HEK293 (cell line): Measurements from ENCODE around the gene TMEM259.

Experiments
- CTCF ChIA-PET: fragments of 350-600 bp; formaldehyde crosslinking; extraction: SDS; loops from one replicate; lab custom pipeline; 2021; ENCODE audit warnings: antibody characterized with exemption; lab: Yijun Ruan, JAX
- POLR2A ChIA-PET: fragments of 300-600 bp; formaldehyde crosslinking; extraction: SDS; loops from one replicate; lab custom pipeline; 2020; ENCODE audit warnings: antibody characterized with exemption, inconsistent platforms; lab: Yijun Ruan, JAX
- H3K27ac ChIP-seq: fragments of 200-500 bp; sonication (Bioruptor generic); 2 replicates; pipeline ENCODE4 v1.5.1; 2014; ENCODE audit warnings: low read depth, low read length, control low read depth, inconsistent platforms; ENCODE audit errors: extremely low read depth
- H3K36me3 ChIP-seq, 2 experiments: fragments of 200-500 bp in 1 of 2; sonication (Bioruptor generic) in 1 of 2; 1 replicate in 1 of 2; 2 replicates in 1 of 2; pipeline ENCODE4 v1.5.1; 2014 to 2017; ENCODE audit warnings: inconsistent platforms in 2 of 2, low read length in 2 of 2; ENCODE audit not compliant: control insufficient read depth in 2 of 2, insufficient read depth in 1 of 2
- H3K4me1 ChIP-seq: fragments of 200-500 bp; sonication (Bioruptor generic); 2 replicates; pipeline ENCODE4 v1.5.1; 2014; ENCODE audit warnings: mild to moderate bottlenecking, low read length, inconsistent platforms; ENCODE audit not compliant: control insufficient read depth, insufficient read depth
- H3K4me3 ChIP-seq: 2 replicates; pipeline ENCODE4 v1.5.1; 2011; ENCODE audit warnings: low read depth, mild to moderate bottlenecking, control low read depth, low read length, moderate library complexity
- H3K9me3 ChIP-seq: fragments of 200-500 bp; sonication (Bioruptor generic); 2 replicates; pipeline ENCODE4 v1.5.1; 2014; ENCODE audit warnings: low read depth, low read length, inconsistent platforms; ENCODE audit not compliant: control insufficient read depth, insufficient read depth
- FEZF1 ChIP-seq: fragments of 450-650 bp; formaldehyde crosslinking; IDR thresholded peaks from 2 replicates; pipeline ENCODE4 v1.5.1; 2016; ENCODE audit warnings: missing biosample characterization, missing genetic modification characterization
- GFI1B ChIP-seq: fragments of 450-650 bp; formaldehyde crosslinking; IDR thresholded peaks from 2 replicates; pipeline ENCODE4 v1.5.1; 2016; ENCODE audit warnings: missing biosample characterization, missing genetic modification characterization
- GLI4 ChIP-seq: fragments of 450-650 bp; formaldehyde crosslinking; IDR thresholded peaks from 2 replicates; pipeline ENCODE4 v1.5.1; 2016; ENCODE audit warnings: missing biosample characterization, missing genetic modification characterization
- HOXD13 ChIP-seq: sonication (generic); formaldehyde crosslinking; IDR thresholded peaks from 2 replicates; pipeline ENCODE4 v1.8.0; 2022; ENCODE audit warnings: missing genetic modification reagents, borderline replicate concordance
- SCRT2 ChIP-seq: fragments of 450-650 bp; formaldehyde crosslinking; IDR thresholded peaks from 2 replicates; pipeline ENCODE4 v1.5.1; 2016; ENCODE audit warnings: missing biosample characterization, missing genetic modification characterization
- WT1 ChIP-seq: fragments of 450-650 bp; formaldehyde crosslinking; IDR thresholded peaks from 2 replicates; pipeline ENCODE4 v1.5.1; 2016; ENCODE audit warnings: missing biosample characterization, missing genetic modification characterization
- ZBTB10 ChIP-seq: fragments of 450-650 bp; formaldehyde crosslinking; IDR thresholded peaks from 2 replicates; pipeline ENCODE4 v1.5.1; 2016; ENCODE audit warnings: missing biosample characterization, missing genetic modification characterization
- ZFP3 ChIP-seq: fragments of 450-650 bp; formaldehyde crosslinking; IDR thresholded peaks from 2 replicates; pipeline ENCODE4 v1.5.1; 2016; ENCODE audit warnings: low read depth, missing biosample characterization, missing genetic modification characterization
- ZFP69B ChIP-seq: fragments of 450-650 bp; formaldehyde crosslinking; IDR thresholded peaks from 2 replicates; pipeline ENCODE4 v1.5.1; 2016; ENCODE audit warnings: missing biosample characterization, missing genetic modification characterization
- ZNF174 ChIP-seq: fragments of 450-650 bp; formaldehyde crosslinking; IDR thresholded peaks from 2 replicates; pipeline ENCODE4 v1.5.0; 2017; ENCODE audit warnings: missing biosample characterization, mild to moderate bottlenecking, missing genetic modification characterization
- ZNF202 ChIP-seq: fragments of 450-650 bp; formaldehyde crosslinking; IDR thresholded peaks from 2 replicates; pipeline ENCODE4 v1.5.1; 2016; ENCODE audit warnings: missing biosample characterization, missing genetic modification characterization, borderline replicate concordance
- ZNF274 ChIP-seq, 2 experiments: fragments of 200-500 bp in 1 of 2; fragments of 450-650 bp in 1 of 2; sonication (Bioruptor generic) in 1 of 2; formaldehyde crosslinking in 1 of 2; IDR thresholded peaks; 2 replicates each; pipeline versions ENCODE4 v1.5.1 to v1.6.1; 2014 to 2016; ENCODE audit warnings: borderline replicate concordance in 1 of 2, inconsistent platforms in 1 of 2, low read length in 1 of 2, missing biosample characterization in 1 of 2, missing genetic modification characterization in 1 of 2
- ZNF350 ChIP-seq: fragments of 450-650 bp; formaldehyde crosslinking; IDR thresholded peaks from 2 replicates; pipeline ENCODE4 v1.5.0; 2017; ENCODE audit warnings: missing biosample characterization, mild to moderate bottlenecking, missing genetic modification characterization
- ZNF488 ChIP-seq: fragments of 450-650 bp; formaldehyde crosslinking; IDR thresholded peaks from 2 replicates; pipeline ENCODE4 v1.5.1; 2016; ENCODE audit warnings: missing biosample characterization, missing genetic modification characterization
- ZNF501 ChIP-seq: fragments of 450-650 bp; formaldehyde crosslinking; IDR thresholded peaks from 2 replicates; pipeline ENCODE4 v1.5.1; 2016; ENCODE audit warnings: missing biosample characterization, missing genetic modification characterization
- ZNF560 ChIP-seq: fragments of 450-650 bp; formaldehyde crosslinking; IDR thresholded peaks from 2 replicates; pipeline ENCODE4 v1.5.1; 2017; ENCODE audit warnings: missing biosample characterization, missing genetic modification characterization, borderline replicate concordance
- ZNF621 ChIP-seq: fragments of 450-650 bp; formaldehyde crosslinking; IDR thresholded peaks from 2 replicates; pipeline ENCODE4 v1.5.1; 2017; ENCODE audit warnings: missing biosample characterization, missing genetic modification characterization
- ZNF654 ChIP-seq: fragments of 450-650 bp; formaldehyde crosslinking; IDR thresholded peaks from 2 replicates; pipeline ENCODE4 v1.5.1; 2016; ENCODE audit warnings: low read depth, missing biosample characterization, missing genetic modification characterization
- ZNF747 ChIP-seq: fragments of 450-650 bp; formaldehyde crosslinking; IDR thresholded peaks from 2 replicates; pipeline ENCODE4 v1.5.1; 2016; ENCODE audit warnings: missing biosample characterization, missing genetic modification characterization
- TF ChIP-seq, protein P1 (sequence below): fragments of 450-650 bp; IDR thresholded peaks from 2 replicates; pipeline ENCODE4 v1.5.1; 2018; ENCODE audit warnings: missing biosample characterization, missing genetic modification characterization

TMEM259 gene

GRCh38 chr19:1052349-1052975 is 31.5 kb upstream of the TMEM259 start:
- Histone ChIP-seq H3K9me3 (no peaks in the 10 kb centered on the region), H3K4me3 (no peak overlapping the region), H3K27ac (no peak overlapping the region), H3K36me3 (peaks cover 0 to 29% of the 10 kb centered on the region in 2 experiments; a peak in 1 of 3 replicates), H3K4me1 (no peaks in the 10 kb centered on the region)
- ChIA-PET POLR2A (no interaction called here), CTCF (no interaction called here)
- no peak for TF ChIP-seq WT1 (tag by site-specific recombination)

GRCh38 chr19:1051791-1052190 is 30.9 kb upstream of the TMEM259 start:
- no peak overlapping the region for H3K27ac ChIP-seq
- H3K4me1 ChIP-seq: no peaks in the 10 kb centered on the region
- POLR2A ChIA-PET: interaction anchor here (0.6 kb wide), 1 partner anchor 8 kb away, joined by 5 read pairs; no protein-coding TSS in a partner anchor
- TF ChIP-seq ZNF202: no peak
- TF ChIP-seq HOXD13 (CRISPR knock-in tag): no peak
- no peak for TF ChIP-seq ZNF747
- TF ChIP-seq ZNF350 (tag by site-specific recombination): no peak
- no peak for TF ChIP-seq GFI1B
- TF ChIP-seq FEZF1 (tag by site-specific recombination): no peak
- no peak for TF ChIP-seq ZNF560 (tag by site-specific recombination)
- no peak for TF ChIP-seq ZBTB10 (tag by site-specific recombination)
- TF ChIP-seq, protein P1, sequence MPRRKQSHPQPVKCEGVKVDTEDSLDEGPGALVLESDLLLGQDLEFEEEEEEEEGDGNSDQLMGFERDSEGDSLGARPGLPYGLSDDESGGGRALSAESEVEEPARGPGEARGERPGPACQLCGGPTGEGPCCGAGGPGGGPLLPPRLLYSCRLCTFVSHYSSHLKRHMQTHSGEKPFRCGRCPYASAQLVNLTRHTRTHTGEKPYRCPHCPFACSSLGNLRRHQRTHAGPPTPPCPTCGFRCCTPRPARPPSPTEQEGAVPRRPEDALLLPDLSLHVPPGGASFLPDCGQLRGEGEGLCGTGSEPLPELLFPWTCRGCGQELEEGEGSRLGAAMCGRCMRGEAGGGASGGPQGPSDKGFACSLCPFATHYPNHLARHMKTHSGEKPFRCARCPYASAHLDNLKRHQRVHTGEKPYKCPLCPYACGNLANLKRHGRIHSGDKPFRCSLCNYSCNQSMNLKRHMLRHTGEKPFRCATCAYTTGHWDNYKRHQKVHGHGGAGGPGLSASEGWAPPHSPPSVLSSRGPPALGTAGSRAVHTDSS (tag by site-specific recombination): no peak
- TF ChIP-seq ZNF621 (tag by site-specific recombination): no peak
- TF ChIP-seq ZNF174 (tag by site-specific recombination): no peak
- TF ChIP-seq ZNF274 (IDR thresholded peaks at IDR 0.05; ENCODE audit: low read length): no peak
- TF ChIP-seq ZNF274 (tag by site-specific recombination; IDR thresholded peaks at IDR 0.05; ENCODE audit: borderline replicate concordance): no peak
- TF ChIP-seq GLI4 (tag by site-specific recombination): no peak
- TF ChIP-seq, all 188 proteins: peak for 0
- peaks cover 0 to 27% of the 10 kb centered on the region in 2 experiments; a peak in 1 of 3 replicates for H3K36me3 ChIP-seq
- CTCF ChIA-PET: no interaction called here
- H3K4me3 ChIP-seq: no peak overlapping the region
- no peaks in the 10 kb centered on the region for H3K9me3 ChIP-seq

- TF ChIP-seq ZNF501 (tag by site-specific recombination) (no peak), HOXD13 (CRISPR knock-in tag) (no peak), ZFP69B (tag by site-specific recombination) (no peak), ZFP3 (peak; percentile 99), SCRT2 (peak; percentile 68), ZNF654 (tag by site-specific recombination) (no peak), ZNF488 (no peak)
- Histone ChIP-seq H3K9me3 (no peaks in the 10 kb centered on the region), H3K4me1 (no peaks in the 10 kb centered on the region), H3K27ac (no peak overlapping the region), H3K4me3 (no peak overlapping the region), H3K36me3 (peaks cover 0 to 22% of the 10 kb centered on the region in 2 experiments; a peak in 1 of 3 replicates)
- ChIA-PET POLR2A (interaction anchor here (0.6 kb wide), 1 partner anchor 9 kb away, joined by 5 read pairs; no protein-coding TSS in a partner anchor), CTCF (no interaction called here)
Observed at GRCh38 chr19:1050989-1051788, 30.3 kb upstream of the TMEM259 start.
